Prostate gland (tissue), 2 donors: ENCODE measurements around the gene CSMD2. TPM values are rescaled to one million over a fixed set of nuclear protein-coding genes. Genes with fewer than 3 reads are reported as not detected.

ENCODE experiments used
- DNase-seq: peaks from one replicate; pipeline ENCODE4 v3.0.0-alpha.2; 2019; ENCODE audit warnings: low spot score
- H3K27ac ChIP-seq, 2 donors: fragments of 200-600 bp; sonication (generic); 2 replicates each; pipeline ENCODE4 v1.5.1; 2017 to 2019
- H3K27me3 ChIP-seq: fragments of 200-600 bp; sonication (generic); replicated peaks from 2 replicates; pipeline ENCODE4 v1.5.1; 2019; ENCODE audit not compliant: insufficient read depth
- H3K36me3 ChIP-seq, 2 donors: fragments of 200-600 bp; sonication (generic); 1 replicate in 1 of 2; 2 replicates in 1 of 2; pipeline versions ENCODE4 v1.5.1 to v1.8.1; 2017 to 2019
- H3K4me1 ChIP-seq: fragments of 200-600 bp; sonication (generic); replicated peaks from 2 replicates; pipeline ENCODE4 v1.5.1; 2019
- H3K4me3 ChIP-seq, 2 donors: fragments of 200-600 bp; sonication (generic); 2 replicates each; pipeline ENCODE4 v1.5.1; 2017 to 2019
- H3K9me3 ChIP-seq: fragments of 200-600 bp; sonication (generic); 2 replicates; pipeline ENCODE4 v1.5.1; 2017
- CTCF ChIP-seq, 4 experiments: fragments of 200-600 bp in 2 of 4; fragments of 450-650 bp in 2 of 4; sonication (generic) in 2 of 4; IDR thresholded peaks; 1 replicate in 3 of 4; 2 replicates in 1 of 4; pipeline ENCODE4 v1.5.1; 2016 to 2019; ENCODE audit warnings: antibody characterized with exemption in 4 of 4, mild to moderate bottlenecking in 2 of 4, moderate library complexity in 2 of 4
- POLR2A ChIP-seq: fragments of 450-650 bp; IDR thresholded peaks from one replicate; pipeline ENCODE4 v1.6.1; 2016; ENCODE audit warnings: antibody characterized with exemption, mild to moderate bottlenecking
- POLR2AphosphoS5 ChIP-seq: sonication (generic); formaldehyde crosslinking; IDR thresholded peaks from one replicate; pipeline ENCODE4 v1.6.1; 2017; ENCODE audit warnings: antibody characterized with exemption
- WGBS: methylation state at CpG from one replicate; pipeline ENCODE4 v1.1.5; 2018; 5-methylcytosine and 5-hydroxymethylcytosine counted together
- intact Hi-C: fragments of 100-400 bp; cut with DNase I; formaldehyde crosslinking; loops from one replicate; pipeline ENCODE4 v1.14.2; 2022
- total RNA-seq, 2 donors: library from RNA; depleted of rRNA; stranded (reverse); fragments of >200 nt; gene quantifications; one replicate each; pipeline ENCODE4 v1.1.0, GENCODE V29; 2016

The CSMD2 gene
- total RNA-seq, 2 donors from 2014 or later = 0.14 to 5.5 TPM

- no peaks in the 10 kb centered on the region for H3K4me1 ChIP-seq
- no peaks in the 10 kb centered on the region for H3K36me3 ChIP-seq
- TF ChIP-seq POLR2A (no peak), POLR2AphosphoS5 (peak; percentile 23), CTCF (IDR thresholded peaks at IDR 0.05) (peak; percentile 86 to 96 (median 92))
- DNase-seq = peak; percentile 89
- no peak overlapping the region for H3K4me3 ChIP-seq
- H3K9me3 ChIP-seq = no peaks in the 10 kb centered on the region
- H3K27ac ChIP-seq = no peak overlapping the region
- WGBS = 36% methylated on average over 29 of the region's 29 CpGs
- H3K27me3 ChIP-seq = no peaks in the 10 kb centered on the region
- intact Hi-C loops = loop anchor here (2.0 to 5.0 kb wide), 2 partner anchors 529 to 1110 kb away; no protein-coding TSS in a partner anchor
These were observed 531.8 kb downstream of the CSMD2 start for GRCh38 chr1:33633019-33633801.

GRCh38 chr1:33630686-33631085, 534.3 kb downstream of the CSMD2 start:
- no peak for TF ChIP-seq POLR2AphosphoS5
- no peak for TF ChIP-seq CTCF (IDR thresholded peaks at IDR 0.05)
- no peak for TF ChIP-seq POLR2A
- H3K27ac ChIP-seq = no peak overlapping the region
- intact Hi-C loops = loop anchor here (5.0 kb wide), 1 partner anchor 532 kb away; no protein-coding TSS in a partner anchor
- no peaks in the 10 kb centered on the region for H3K4me1 ChIP-seq
- WGBS = 58% methylated on average over 1 of the region's 1 CpG
- no peak for DNase-seq
- H3K36me3 ChIP-seq = no peaks in the 10 kb centered on the region
- no peaks in the 10 kb centered on the region for H3K9me3 ChIP-seq
- H3K4me3 ChIP-seq = no peak overlapping the region
- peaks cover 2% of the 10 kb centered on the region for H3K27me3 ChIP-seq

GRCh38 chr1:33626801-33627200, 538.2 kb downstream of the CSMD2 start:
- Histone ChIP-seq H3K4me1 (no peaks in the 10 kb centered on the region), H3K9me3 (no peaks in the 10 kb centered on the region), H3K4me3 (no peak overlapping the region), H3K27ac (no peak overlapping the region), H3K36me3 (no peaks in the 10 kb centered on the region), H3K27me3 (peaks cover 2% of the 10 kb centered on the region)
- WGBS = 80% methylated on average over 4 of the region's 4 CpGs
- intact Hi-C loops = no loop called here
- no peak for TF ChIP-seq POLR2A
- no peak for TF ChIP-seq CTCF (IDR thresholded peaks at IDR 0.05)
- no peak for TF ChIP-seq POLR2AphosphoS5
- DNase-seq = no peak

- DNase-seq = no peak
- no peaks in the 10 kb centered on the region for H3K9me3 ChIP-seq
- no peak overlapping the region for H3K27ac ChIP-seq
- no peaks in the 10 kb centered on the region for H3K4me1 ChIP-seq
- WGBS = 92% methylated on average over 22 of the region's 35 CpGs
- no peak overlapping the region for H3K4me3 ChIP-seq
- intact Hi-C loops = no loop called here
- peaks cover 2% of the 10 kb centered on the region for H3K27me3 ChIP-seq
- no peaks in the 10 kb centered on the region for H3K36me3 ChIP-seq
- TF ChIP-seq POLR2AphosphoS5 (no peak), POLR2A (no peak), CTCF (IDR thresholded peaks at IDR 0.05) (no peak)
These were observed 539.8 kb downstream of the CSMD2 start for GRCh38 chr1:33624991-33625870.
